SK-N-SH treated with all-trans-retinoic acid at 6 μM for 48 hours (cell line): ENCODE data around the gene PCAT6.
"Not testable (repeated sequence)": the region's sequence is repeated elsewhere in the genome, so short reads cannot be mapped to it uniquely, and the experiment has no call there.

ENCODE experiments used
- ATAC-seq: fragments of 200-7000 bp; cut with Tn5 transposase; 3 replicates; pipeline ENCODE4 v1.9.1; 2020; ENCODE audit warnings: mild to moderate bottlenecking, moderate library complexity
- ARNTL ChIP-seq: fragments of 450-650 bp; formaldehyde crosslinking; IDR thresholded peaks from 2 replicates; pipeline ENCODE4 v1.5.0; 2020; ENCODE audit warnings: low read depth, mild to moderate bottlenecking, moderate library complexity, borderline replicate concordance
- BACH2 ChIP-seq: fragments of 250-450 bp; sonication (Bioruptor Pico); IDR thresholded peaks from 2 replicates; pipeline ENCODE4 v1.9.0; 2021; ENCODE audit warnings: mild to moderate bottlenecking, borderline replicate concordance
- CSDC2 ChIP-seq: fragments of 250-450 bp; sonication (Bioruptor Pico); IDR thresholded peaks from 2 replicates; pipeline ENCODE4 v1.5.0; 2020; ENCODE audit warnings: mild to moderate bottlenecking, moderate library complexity
- ESRRG ChIP-seq: fragments of 250-450 bp; sonication (Bioruptor Pico); IDR thresholded peaks from 2 replicates; pipeline ENCODE4 v1.6.1; 2021; ENCODE audit warnings: mild to moderate bottlenecking
- GLIS3 ChIP-seq: fragments of 250-450 bp; sonication (Bioruptor Pico); IDR thresholded peaks from 2 replicates; pipeline ENCODE4 v1.5.0; 2020; ENCODE audit warnings: mild to moderate bottlenecking, moderate library complexity
- ISL1 ChIP-seq: fragments of 250-450 bp; sonication (Bioruptor Pico); IDR thresholded peaks from 2 replicates; pipeline ENCODE4 v2.1.2; 2022; ENCODE audit warnings: mild to moderate bottlenecking, moderate library complexity
- PATZ1 ChIP-seq: fragments of 250-450 bp; sonication (Bioruptor Pico); IDR thresholded peaks from 2 replicates; pipeline ENCODE4 v1.8.0; 2020; ENCODE audit warnings: mild to moderate bottlenecking, moderate library complexity, borderline replicate concordance
- PPARA ChIP-seq: fragments of 250-450 bp; sonication (Bioruptor Pico); IDR thresholded peaks from 2 replicates; pipeline ENCODE4 v1.5.0; 2020; ENCODE audit warnings: mild to moderate bottlenecking, borderline replicate concordance
- RARB ChIP-seq: fragments of 250-450 bp; sonication (Bioruptor Pico); IDR thresholded peaks from 2 replicates; pipeline ENCODE4 v1.8.0; 2021; ENCODE audit warnings: mild to moderate bottlenecking, moderate library complexity
- SNAI2 ChIP-seq: fragments of 250-450 bp; sonication (Bioruptor Pico); IDR thresholded peaks from 2 replicates; pipeline ENCODE4 v1.5.0; 2020; ENCODE audit warnings: mild to moderate bottlenecking, moderate library complexity
- TOX ChIP-seq: fragments of 250-450 bp; sonication (Bioruptor Pico); IDR thresholded peaks from 2 replicates; pipeline ENCODE4 v1.8.0; 2021; ENCODE audit warnings: mild to moderate bottlenecking, moderate library complexity, borderline replicate concordance
- ZC3H10 ChIP-seq: fragments of 250-450 bp; sonication (Bioruptor Pico); IDR thresholded peaks from 2 replicates; pipeline ENCODE4 v1.5.1; 2021; ENCODE audit warnings: mild to moderate bottlenecking, moderate library complexity
- ZFP3 ChIP-seq: fragments of 250-450 bp; sonication (Bioruptor Pico); IDR thresholded peaks from 2 replicates; pipeline ENCODE4 v1.5.0; 2020; ENCODE audit warnings: mild to moderate bottlenecking, moderate library complexity
- ZFP30 ChIP-seq: fragments of 450-650 bp; formaldehyde crosslinking; IDR thresholded peaks from 2 replicates; pipeline ENCODE4 v1.5.0; 2022; ENCODE audit warnings: mild to moderate bottlenecking, moderate library complexity
- ZNF565 ChIP-seq: fragments of 450-650 bp; formaldehyde crosslinking; conservative IDR thresholded peaks from 2 replicates; pipeline ENCODE4 v1.5.0; 2020; ENCODE audit warnings: low read depth, mild to moderate bottlenecking, moderate library complexity
- ZNF70 ChIP-seq: fragments of 450-650 bp; formaldehyde crosslinking; IDR thresholded peaks from 2 replicates; pipeline ENCODE4 v1.5.0; 2020; ENCODE audit warnings: mild to moderate bottlenecking, moderate library complexity
- TF ChIP-seq, protein P1 (sequence below): fragments of 250-450 bp; sonication (Bioruptor Pico); IDR thresholded peaks from 2 replicates; pipeline ENCODE4 v1.5.1; 2021; ENCODE audit warnings: mild to moderate bottlenecking, moderate library complexity
- TF ChIP-seq, protein P2 (sequence below): fragments of 250-450 bp; sonication (Bioruptor Pico); IDR thresholded peaks from 2 replicates; pipeline ENCODE4 v1.8.0; 2021; ENCODE audit warnings: low read depth, mild to moderate bottlenecking, moderate library complexity, borderline replicate concordance

Gene PCAT6

DNA sequence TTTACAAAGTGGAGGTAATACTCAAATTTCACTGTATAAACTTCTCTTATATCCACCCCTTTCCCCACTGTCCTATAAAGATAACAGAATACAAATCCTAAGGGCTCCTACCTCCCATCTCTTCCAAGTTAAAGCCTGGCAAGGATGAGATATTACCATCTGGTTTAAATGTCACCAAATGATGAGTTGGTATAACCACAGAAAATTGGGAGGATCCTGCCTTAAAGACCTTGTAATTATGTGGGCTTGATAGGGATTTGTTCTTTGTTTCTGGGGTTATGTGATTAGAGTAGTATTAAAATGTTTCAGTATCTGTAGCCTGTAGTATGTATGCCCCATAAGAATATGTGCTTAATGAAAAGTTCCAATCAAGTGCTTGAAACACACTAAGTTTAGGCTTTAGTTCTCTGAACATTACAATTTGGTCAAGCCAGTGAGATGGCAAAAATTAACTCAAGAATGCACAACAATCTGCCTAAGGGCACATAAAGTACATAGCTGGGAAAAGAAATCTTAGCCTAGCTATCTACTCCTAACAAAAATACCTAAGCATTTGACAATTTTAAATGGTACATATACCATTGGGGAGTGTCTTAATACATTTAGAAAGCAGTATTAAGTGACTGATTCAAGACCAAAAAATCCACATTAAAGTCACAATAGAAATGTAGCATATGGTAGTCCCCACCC lies 16.6 kb upstream of the PCAT6 start:
- TF ChIP-seq RARB, result no peak
- no peak for TF ChIP-seq ISL1
- TF ChIP-seq, protein P1, sequence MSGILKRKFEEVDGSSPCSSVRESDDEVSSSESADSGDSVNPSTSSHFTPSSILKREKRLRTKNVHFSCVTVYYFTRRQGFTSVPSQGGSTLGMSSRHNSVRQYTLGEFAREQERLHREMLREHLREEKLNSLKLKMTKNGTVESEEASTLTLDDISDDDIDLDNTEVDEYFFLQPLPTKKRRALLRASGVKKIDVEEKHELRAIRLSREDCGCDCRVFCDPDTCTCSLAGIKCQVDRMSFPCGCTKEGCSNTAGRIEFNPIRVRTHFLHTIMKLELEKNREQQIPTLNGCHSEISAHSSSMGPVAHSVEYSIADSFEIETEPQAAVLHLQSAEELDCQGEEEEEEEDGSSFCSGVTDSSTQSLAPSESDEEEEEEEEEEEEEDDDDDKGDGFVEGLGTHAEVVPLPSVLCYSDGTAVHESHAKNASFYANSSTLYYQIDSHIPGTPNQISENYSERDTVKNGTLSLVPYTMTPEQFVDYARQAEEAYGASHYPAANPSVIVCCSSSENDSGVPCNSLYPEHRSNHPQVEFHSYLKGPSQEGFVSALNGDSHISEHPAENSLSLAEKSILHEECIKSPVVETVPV (CRISPR knock-in tag), result no peak
- no peak for TF ChIP-seq PATZ1 (CRISPR knock-in tag)
- TF ChIP-seq ZNF565, result no peak
- TF ChIP-seq TOX (CRISPR knock-in tag), result no peak
- no peak for TF ChIP-seq PPARA (CRISPR knock-in tag)
- no peak for TF ChIP-seq ARNTL (CRISPR knock-in tag)
- TF ChIP-seq ZNF70, result no peak
- no peak for TF ChIP-seq SNAI2 (CRISPR knock-in tag)
- TF ChIP-seq GLIS3 (CRISPR knock-in tag), result no peak
- TF ChIP-seq, protein P2, sequence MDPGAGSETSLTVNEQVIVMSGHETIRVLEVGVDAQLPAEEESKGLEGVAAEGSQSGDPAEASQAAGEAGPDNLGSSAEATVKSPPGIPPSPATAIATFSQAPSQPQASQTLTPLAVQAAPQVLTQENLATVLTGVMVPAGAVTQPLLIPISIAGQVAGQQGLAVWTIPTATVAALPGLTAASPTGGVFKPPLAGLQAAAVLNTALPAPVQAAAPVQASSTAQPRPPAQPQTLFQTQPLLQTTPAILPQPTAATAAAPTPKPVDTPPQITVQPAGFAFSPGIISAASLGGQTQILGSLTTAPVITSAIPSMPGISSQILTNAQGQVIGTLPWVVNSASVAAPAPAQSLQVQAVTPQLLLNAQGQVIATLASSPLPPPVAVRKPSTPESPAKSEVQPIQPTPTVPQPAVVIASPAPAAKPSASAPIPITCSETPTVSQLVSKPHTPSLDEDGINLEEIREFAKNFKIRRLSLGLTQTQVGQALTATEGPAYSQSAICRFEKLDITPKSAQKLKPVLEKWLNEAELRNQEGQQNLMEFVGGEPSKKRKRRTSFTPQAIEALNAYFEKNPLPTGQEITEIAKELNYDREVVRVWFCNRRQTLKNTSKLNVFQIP, result no peak
- no peak for TF ChIP-seq ZFP3 (CRISPR knock-in tag)

GRCh38 chr1:202794931-202795330 lies 15.8 kb upstream of the PCAT6 start:
- ATAC-seq, result not testable (repeated sequence)

More for the DNA sequence above, 16.6 kb upstream of the PCAT6 start:
- no peak for ATAC-seq

DNA sequence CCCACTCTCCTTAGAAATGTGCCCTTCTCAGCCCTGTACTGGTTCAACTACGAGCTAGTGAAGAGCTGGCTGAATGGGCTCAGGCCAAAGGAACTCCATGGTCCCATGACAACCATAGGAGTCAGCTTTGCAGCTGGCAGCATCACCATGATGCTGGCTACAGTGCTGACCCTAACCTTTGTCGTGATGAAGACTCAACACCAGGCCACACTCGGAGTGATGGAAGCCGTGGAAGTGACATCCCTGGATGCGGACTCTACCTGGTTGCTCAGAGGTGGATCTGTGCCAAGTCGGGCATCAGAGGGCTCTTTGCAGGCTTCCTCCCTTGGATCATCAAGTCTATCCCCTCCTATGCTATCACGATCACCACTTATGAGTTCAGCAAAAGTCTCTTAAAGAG lies 14.1 kb upstream of the PCAT6 start:
- no peak for TF ChIP-seq ARNTL (CRISPR knock-in tag)
- no peak for TF ChIP-seq SNAI2 (CRISPR knock-in tag)
- TF ChIP-seq BACH2 (CRISPR knock-in tag), result no peak
- no peak for TF ChIP-seq ZNF565
- TF ChIP-seq, protein P2, result no peak
- TF ChIP-seq TOX (CRISPR knock-in tag), result no peak
- no peak for TF ChIP-seq ZNF70
- TF ChIP-seq ESRRG, result no peak
- TF ChIP-seq, protein P1 (CRISPR knock-in tag), result no peak
- no peak for TF ChIP-seq PATZ1 (CRISPR knock-in tag)
- no peak for TF ChIP-seq CSDC2 (CRISPR knock-in tag)
- no peak for TF ChIP-seq ZC3H10 (CRISPR knock-in tag)
- no peak for TF ChIP-seq PPARA (CRISPR knock-in tag)
- no peak for TF ChIP-seq RARB
- no peak for TF ChIP-seq GLIS3 (CRISPR knock-in tag)
- no peak for TF ChIP-seq ZFP3 (CRISPR knock-in tag)
- TF ChIP-seq ISL1, result no peak
- no peak for TF ChIP-seq ZFP30
- no peak for ATAC-seq
